Fibroblast of mammary gland (primary cell): ENCODE measurements around the gene MYLK4.

ENCODE experiments used
- DNase-seq: peaks from one replicate; pipeline ENCODE4 v3.0.0-alpha.2; 2010; ENCODE audit warnings: low read depth
- H3K4me3 ChIP-seq: 2 replicates; pipeline ENCODE4 v1.5.1; 2011; ENCODE audit warnings: low read depth, mild to moderate bottlenecking, low read length, moderate library complexity; ENCODE audit not compliant: control insufficient read depth
- CTCF ChIP-seq: conservative IDR thresholded peaks from 2 replicates; pipeline ENCODE4 v1.5.1; 2011; ENCODE audit warnings: low read depth, low read length, inconsistent platforms; ENCODE audit not compliant: control insufficient read depth, insufficient read depth

MYLK4 gene

DNA sequence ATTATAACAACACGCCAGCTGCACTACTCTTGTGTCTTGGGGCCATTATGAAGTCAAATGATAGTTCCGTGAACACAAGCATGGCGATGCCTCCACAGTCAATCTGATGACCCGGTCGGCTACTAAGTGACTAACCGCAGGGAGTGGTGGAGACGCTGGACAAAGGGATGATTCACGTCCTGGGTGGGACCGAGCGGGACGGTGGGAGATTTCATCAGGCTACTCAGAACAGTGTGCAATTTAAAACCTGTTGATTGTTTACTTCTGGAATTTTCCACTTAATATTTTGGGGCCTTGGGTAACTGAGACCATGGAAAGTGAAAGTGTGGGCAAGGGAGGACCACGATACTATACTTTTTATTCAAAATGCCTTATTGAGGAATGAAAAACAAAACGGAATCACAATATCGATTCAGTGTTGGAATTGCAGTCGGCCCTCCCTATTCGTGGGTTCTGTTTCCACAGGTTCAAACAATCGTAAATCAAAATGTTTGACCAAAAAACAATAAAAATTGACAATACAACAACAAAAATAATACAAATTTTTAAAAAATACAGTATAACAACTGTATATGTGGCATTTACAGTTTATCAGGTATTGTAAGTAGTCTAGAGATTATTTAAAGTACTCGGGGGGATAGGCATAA, 66.5 kb downstream of the MYLK4 start:
- no peak for TF ChIP-seq CTCF
- peak; percentile 50 for DNase-seq
- no peak overlapping the region for H3K4me3 ChIP-seq

- no peak for DNase-seq
- TF ChIP-seq CTCF, result no peak
- H3K4me3 ChIP-seq, result no peak overlapping the region
Observed at GRCh38 chr6:2680264-2680922, 70.3 kb downstream of the MYLK4 start.

DNA sequence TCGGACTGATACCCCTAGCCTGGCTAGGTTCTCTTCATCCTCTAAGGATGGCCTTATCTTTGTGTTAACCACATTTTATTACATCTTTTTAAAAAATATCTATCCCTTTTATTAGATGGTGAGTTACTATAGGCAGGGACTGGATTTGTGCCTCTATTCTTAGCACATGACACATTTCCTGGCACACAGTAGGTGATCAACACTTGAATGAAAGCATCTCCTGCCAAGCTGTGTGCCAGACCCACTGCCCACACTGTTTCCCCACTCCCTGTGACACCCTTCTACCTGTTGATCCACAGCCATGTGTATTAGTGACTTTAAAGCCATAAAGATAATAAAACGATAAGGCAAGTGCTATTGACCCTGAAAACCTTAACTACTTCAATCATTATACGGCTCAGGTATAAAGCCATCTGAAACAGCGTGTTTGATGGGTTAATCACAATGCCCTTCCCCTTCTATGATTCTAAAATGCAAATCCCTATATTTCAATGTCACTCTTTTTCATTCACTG, 73.6 kb downstream of the MYLK4 start:
- no peak overlapping the region for H3K4me3 ChIP-seq
- no peak for DNase-seq
- no peak for TF ChIP-seq CTCF

GRCh38 chr6:2676048-2676447, 74.7 kb downstream of the MYLK4 start:
- H3K4me3 ChIP-seq, result no peak overlapping the region
- no peak for TF ChIP-seq CTCF

GRCh38 chr6:2674857-2675256, 75.9 kb downstream of the MYLK4 start:
- DNase-seq, result no peak
- no peak for TF ChIP-seq CTCF
- H3K4me3 ChIP-seq, result no peak overlapping the region

More at GRCh38 chr6:2676048-2676447, 74.7 kb downstream of the MYLK4 start:
- no peak for DNase-seq

DNA sequence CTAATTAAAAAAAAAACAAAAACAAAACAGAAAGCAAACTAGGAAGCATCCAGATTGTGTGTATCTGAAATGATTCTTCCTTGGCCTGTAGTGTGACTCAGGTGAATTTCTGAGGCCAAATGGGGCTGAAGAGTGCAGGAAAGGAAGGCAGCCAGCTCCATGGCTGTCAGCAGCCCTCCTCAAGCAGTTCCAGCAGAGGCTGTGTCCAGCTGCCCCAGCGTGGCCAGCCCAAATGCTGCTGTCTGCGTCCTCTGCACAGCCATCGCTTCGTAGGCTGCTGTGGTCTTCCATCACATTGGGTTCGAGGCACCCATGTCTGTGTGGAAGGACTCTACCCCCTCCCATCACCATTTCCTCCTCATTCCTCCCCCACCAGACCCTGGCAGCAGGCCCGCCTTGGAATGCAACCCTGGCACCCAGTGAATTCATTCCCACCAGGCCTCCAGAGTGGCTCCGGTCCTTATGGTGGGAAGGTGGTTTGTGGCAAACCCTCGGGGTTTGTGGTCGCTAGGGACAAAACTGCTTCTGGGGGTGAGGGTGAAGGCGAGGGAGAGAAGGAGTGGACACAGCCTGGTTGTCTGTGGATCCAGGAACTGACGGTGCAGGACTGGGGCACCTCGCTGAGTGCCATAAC, 81.5 kb downstream of the MYLK4 start:
- no peak for TF ChIP-seq CTCF
- no peak for DNase-seq
- no peak overlapping the region for H3K4me3 ChIP-seq
